Smooth muscle cell (in vitro differentiated cells): Measurements from ENCODE around the gene TNNC1. TPM values are rescaled to one million over a fixed set of nuclear protein-coding genes. Genes with fewer than 3 reads are reported as not detected.

ENCODE experiments used
- DNase-seq: peaks from one replicate; lab custom pipeline; 2025; ENCODE audit not compliant: unreplicated experiment; lab: John Stamatoyannopoulos, UW
- H2AFZ ChIP-seq: fragments of 200-600 bp; sonication (generic); 2 replicates; pipeline ENCODE4 v1.6.0; 2016; ENCODE audit warnings: antibody characterized with exemption, low read depth, mild to moderate bottlenecking
- H3F3A ChIP-seq: fragments of 200-600 bp; sonication (generic); 2 replicates; pipeline ENCODE4 v1.6.0; 2017; ENCODE audit warnings: antibody characterized with exemption, low read depth
- H3K27ac ChIP-seq: fragments of 200-600 bp; sonication (generic); 2 replicates; pipeline ENCODE4 v1.5.1; 2016; ENCODE audit warnings: low read depth, mild to moderate bottlenecking
- H3K27me3 ChIP-seq: fragments of 200-600 bp; sonication (generic); 2 replicates; pipeline ENCODE4 v1.6.1; 2016; ENCODE audit warnings: low read depth, mild to moderate bottlenecking
- H3K36me3 ChIP-seq: fragments of 200-600 bp; sonication (generic); 2 replicates; pipeline ENCODE4 v1.5.1; 2016; ENCODE audit warnings: low read depth
- H3K4me1 ChIP-seq: fragments of 200-600 bp; sonication (generic); 2 replicates; pipeline ENCODE4 v1.5.1; 2016; ENCODE audit warnings: low read depth
- H3K4me2 ChIP-seq: fragments of 200-600 bp; sonication (generic); 2 replicates; pipeline ENCODE4 v1.6.0; 2016; ENCODE audit warnings: mild to moderate bottlenecking
- H3K4me3 ChIP-seq: fragments of 200-600 bp; sonication (generic); 2 replicates; pipeline ENCODE4 v1.5.1; 2016; ENCODE audit warnings: mild to moderate bottlenecking
- H3K79me2 ChIP-seq: fragments of 200-600 bp; sonication (generic); 2 replicates; pipeline ENCODE4 v1.6.0; 2016; ENCODE audit warnings: low read depth, mild to moderate bottlenecking
- H3K9ac ChIP-seq: fragments of 200-600 bp; sonication (generic); 2 replicates; pipeline ENCODE4 v1.6.0; 2016; ENCODE audit warnings: low read depth
- H3K9me3 ChIP-seq: fragments of 200-600 bp; sonication (generic); replicated peaks from 2 replicates; pipeline ENCODE4 v1.5.1; 2016; ENCODE audit warnings: low read depth
- H4K20me1 ChIP-seq: fragments of 200-600 bp; sonication (generic); 2 replicates; pipeline ENCODE4 v1.6.0; 2016; ENCODE audit warnings: low read depth
- CTCF ChIP-seq: fragments of 200-600 bp; sonication (generic); IDR thresholded peaks from 2 replicates; pipeline ENCODE4 v1.5.1; 2017; ENCODE audit warnings: borderline replicate concordance, mild to moderate bottlenecking, antibody characterized with exemption; ENCODE audit not compliant: insufficient read depth, poor library complexity, severe bottlenecking
- WGBS: methylation state at CpG from one replicate; pipeline ENCODE4 v1.1.7; 2016; ENCODE audit warnings: low lambda C conversion rate; 5-methylcytosine and 5-hydroxymethylcytosine counted together
- polyA plus RNA-seq: library from polyadenylated mRNA; unstranded; fragments of >200 nt; fragmentation: Nextera tagmentation; extraction: Ambion mirVana; gene quantifications from 2 replicates; pipeline ENCODE4 v1.2.1, GENCODE V29; 2016
- total RNA-seq: library from RNA; depleted of rRNA; stranded (reverse); fragments of >200 nt; gene quantifications from 2 replicates; pipeline ENCODE4 v1.2.3, GENCODE V29; 2014

The TNNC1 gene
- total and polyA plus RNA-seq, 2 experiments from 2014 or later: 5.1 to 5.9 TPM

DNA sequence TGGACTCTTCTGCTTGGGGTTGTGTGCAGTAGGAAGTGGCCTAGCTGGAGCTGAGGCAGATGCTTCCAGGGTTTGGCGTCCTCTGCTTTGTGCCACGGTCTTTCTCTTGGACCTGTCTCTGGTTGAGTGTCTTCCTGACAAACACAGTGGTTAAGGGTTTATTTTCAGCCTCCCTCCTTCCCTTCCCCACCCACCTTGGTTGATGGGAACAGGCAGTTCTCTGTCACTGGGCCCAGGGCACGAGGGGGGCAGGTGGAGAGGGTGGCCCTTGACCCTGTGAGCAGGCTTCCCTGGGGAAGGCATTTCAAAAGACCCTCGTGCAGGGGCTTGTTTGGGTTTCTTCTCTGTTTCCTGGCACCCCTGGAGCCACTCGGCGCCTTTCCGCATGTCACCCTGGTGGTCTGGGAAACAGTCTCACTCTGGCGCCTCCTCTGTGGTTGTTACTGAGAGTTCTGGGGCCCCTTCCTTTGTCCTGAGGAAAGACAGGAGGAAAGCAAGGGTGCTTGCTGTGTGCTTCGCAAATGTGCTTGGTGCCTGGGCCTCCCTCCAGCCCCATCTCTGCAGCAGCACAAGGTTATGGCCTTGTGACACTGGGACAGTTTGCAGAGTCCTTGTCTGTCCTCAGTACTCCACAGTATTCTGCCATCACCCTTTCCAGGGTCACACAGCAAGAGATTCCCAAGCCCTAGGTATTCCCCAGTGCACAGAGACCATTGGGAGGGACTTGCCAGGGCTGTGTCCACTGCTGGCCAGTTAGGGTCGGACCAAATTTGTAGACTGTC is 31.0 kb upstream of the TNNC1 start:
- Histone ChIP-seq H3K79me2 (no peaks in the 10 kb centered on the region), H3K9ac (no peak overlapping the region), H3F3A (peaks cover 7% of the 10 kb centered on the region), H3K9me3 (no peaks in the 10 kb centered on the region), H3K4me1 (no peaks in the 10 kb centered on the region), H3K36me3 (no peaks in the 10 kb centered on the region), H3K27me3 (no peaks in the 10 kb centered on the region), H3K4me3 (no peak overlapping the region), H2AFZ (no peak overlapping the region), H3K27ac (peak overlapping the region; percentile 50), H4K20me1 (peaks cover 43% of the 10 kb centered on the region), H3K4me2 (no peak overlapping the region)
- no peak for TF ChIP-seq CTCF
- DNase-seq: no peak
- 95% methylated on average over 10 of the region's 10 CpGs for WGBS

GRCh38 chr3:52483577-52484381 is 29.9 kb upstream of the TNNC1 start:
- no peaks in the 10 kb centered on the region for H3K79me2 ChIP-seq
- H3K9me3 ChIP-seq: no peaks in the 10 kb centered on the region
- 55% methylated on average over 13 of the region's 13 CpGs for WGBS
- H3K4me3 ChIP-seq: no peak overlapping the region
- peaks cover 7% of the 10 kb centered on the region for H3F3A ChIP-seq
- no peaks in the 10 kb centered on the region for H3K27me3 ChIP-seq
- H3K4me2 ChIP-seq: no peak overlapping the region
- no peak for DNase-seq
- TF ChIP-seq CTCF: no peak
- H3K9ac ChIP-seq: no peak overlapping the region
- H3K36me3 ChIP-seq: no peaks in the 10 kb centered on the region
- H3K27ac ChIP-seq: peak overlapping the region; percentile 50
- no peaks in the 10 kb centered on the region for H3K4me1 ChIP-seq
- H4K20me1 ChIP-seq: peaks cover 42% of the 10 kb centered on the region
- no peak overlapping the region for H2AFZ ChIP-seq

DNA sequence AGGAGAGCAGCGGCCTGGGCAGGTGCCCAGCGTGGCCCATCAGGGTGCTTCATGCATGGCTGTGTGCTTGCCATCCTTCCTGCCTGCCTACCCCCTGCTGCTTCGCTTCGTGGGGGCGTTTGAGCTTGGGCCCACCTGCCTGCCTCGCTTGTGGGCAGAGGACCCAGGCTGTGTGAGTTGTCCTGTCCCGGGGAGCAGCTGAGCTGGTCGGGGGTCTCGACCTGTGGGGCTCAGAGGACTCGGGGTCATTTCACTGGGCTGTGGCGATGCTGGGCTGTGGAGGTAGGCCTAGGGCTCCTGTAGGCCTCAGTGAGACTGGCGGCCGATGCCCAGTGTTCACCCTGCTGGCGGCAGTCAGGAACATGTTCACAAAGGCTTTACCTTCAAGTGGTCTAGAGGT is 29.2 kb upstream of the TNNC1 start:
- Histone ChIP-seq H3K36me3 (no peaks in the 10 kb centered on the region), H4K20me1 (peaks cover 43% of the 10 kb centered on the region), H3K4me1 (no peaks in the 10 kb centered on the region), H2AFZ (no peak overlapping the region), H3K9me3 (no peaks in the 10 kb centered on the region), H3K27me3 (no peaks in the 10 kb centered on the region), H3K4me2 (no peak overlapping the region), H3K79me2 (no peaks in the 10 kb centered on the region), H3K27ac (peak overlapping the region; percentile 50), H3K9ac (no peak overlapping the region), H3K4me3 (no peak overlapping the region), H3F3A (peaks cover 7% of the 10 kb centered on the region)
- 91% methylated on average over 14 of the region's 14 CpGs for WGBS
- TF ChIP-seq CTCF: no peak
- DNase-seq: no peak
